Spleen (tissue), 7 donors: ENCODE data around the gene DENND1B.

Source experiments
- POLR2A ChIP-seq, 3 donors: fragments of 450-650 bp; IDR thresholded peaks; one replicate each; pipeline ENCODE4 v1.5.1; 2017; ENCODE audit warnings: antibody characterized with exemption in 3 of 3, mild to moderate bottlenecking in 1 of 3
- TF ChIP-seq, protein P1 (sequence below), 11 experiments: fragments of 200-600 bp in 7 of 11; fragments of 450-650 bp in 4 of 11; sonication (generic) in 4 of 11; IDR thresholded peaks in 8 of 11; conservative IDR thresholded peaks in 3 of 11; 1 replicate in 7 of 11; 2 replicates in 4 of 11; pipeline versions ENCODE4 v1.4.0 to v1.8.0; 2016 to 2021; ENCODE audit warnings: antibody characterized with exemption in 11 of 11, inconsistent platforms in 4 of 11, mild to moderate bottlenecking in 1 of 11
- donor health status: DM: no; HTN: no; CAD: no; lungs with moderate emphysema.
- donor health status: DM: no; HTN: no; CAD: no.
- donor health status: DM: no; HTN: no; CAD: no.

DNA sequence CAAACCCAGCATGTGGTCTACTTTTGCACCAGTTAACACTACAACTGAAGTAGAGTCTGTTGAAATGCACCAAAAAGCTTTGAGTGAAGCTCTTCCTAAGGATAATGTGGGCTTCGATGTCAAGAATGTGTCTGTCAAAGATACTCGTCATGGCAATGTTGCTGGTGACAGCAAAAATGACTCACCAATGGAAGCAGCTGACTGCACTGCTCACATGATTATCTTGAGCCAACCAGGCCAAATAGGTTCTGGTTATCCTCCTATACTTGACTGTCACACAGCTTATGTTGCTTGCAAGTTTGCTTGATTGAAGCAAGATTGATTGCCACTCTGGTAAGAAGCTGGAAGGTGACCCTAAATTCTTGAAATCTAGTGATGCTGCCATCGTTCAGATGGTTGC is 85.2 kb downstream of the DENND1B start:
- no peak for TF ChIP-seq POLR2A (IDR thresholded peaks at IDR 0.05)
- TF ChIP-seq, protein P1, sequence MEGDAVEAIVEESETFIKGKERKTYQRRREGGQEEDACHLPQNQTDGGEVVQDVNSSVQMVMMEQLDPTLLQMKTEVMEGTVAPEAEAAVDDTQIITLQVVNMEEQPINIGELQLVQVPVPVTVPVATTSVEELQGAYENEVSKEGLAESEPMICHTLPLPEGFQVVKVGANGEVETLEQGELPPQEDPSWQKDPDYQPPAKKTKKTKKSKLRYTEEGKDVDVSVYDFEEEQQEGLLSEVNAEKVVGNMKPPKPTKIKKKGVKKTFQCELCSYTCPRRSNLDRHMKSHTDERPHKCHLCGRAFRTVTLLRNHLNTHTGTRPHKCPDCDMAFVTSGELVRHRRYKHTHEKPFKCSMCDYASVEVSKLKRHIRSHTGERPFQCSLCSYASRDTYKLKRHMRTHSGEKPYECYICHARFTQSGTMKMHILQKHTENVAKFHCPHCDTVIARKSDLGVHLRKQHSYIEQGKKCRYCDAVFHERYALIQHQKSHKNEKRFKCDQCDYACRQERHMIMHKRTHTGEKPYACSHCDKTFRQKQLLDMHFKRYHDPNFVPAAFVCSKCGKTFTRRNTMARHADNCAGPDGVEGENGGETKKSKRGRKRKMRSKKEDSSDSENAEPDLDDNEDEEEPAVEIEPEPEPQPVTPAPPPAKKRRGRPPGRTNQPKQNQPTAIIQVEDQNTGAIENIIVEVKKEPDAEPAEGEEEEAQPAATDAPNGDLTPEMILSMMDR (IDR thresholded peaks at IDR 0.05 in 8 of 11, conservative IDR thresholded peaks at IDR 0.05 in 3 of 11): no peak
